ENCODE results near the gene FPR3. TPM values are rescaled to one million over a fixed set of nuclear protein-coding genes. Genes with fewer than 3 reads are reported as not detected.

The FPR3 gene
- total and polyA plus RNA-seq, 10 of the 15 experiments (the other 5 are each of a cell fraction or from before 2014, with no cell fraction given), result not detected

DNA sequence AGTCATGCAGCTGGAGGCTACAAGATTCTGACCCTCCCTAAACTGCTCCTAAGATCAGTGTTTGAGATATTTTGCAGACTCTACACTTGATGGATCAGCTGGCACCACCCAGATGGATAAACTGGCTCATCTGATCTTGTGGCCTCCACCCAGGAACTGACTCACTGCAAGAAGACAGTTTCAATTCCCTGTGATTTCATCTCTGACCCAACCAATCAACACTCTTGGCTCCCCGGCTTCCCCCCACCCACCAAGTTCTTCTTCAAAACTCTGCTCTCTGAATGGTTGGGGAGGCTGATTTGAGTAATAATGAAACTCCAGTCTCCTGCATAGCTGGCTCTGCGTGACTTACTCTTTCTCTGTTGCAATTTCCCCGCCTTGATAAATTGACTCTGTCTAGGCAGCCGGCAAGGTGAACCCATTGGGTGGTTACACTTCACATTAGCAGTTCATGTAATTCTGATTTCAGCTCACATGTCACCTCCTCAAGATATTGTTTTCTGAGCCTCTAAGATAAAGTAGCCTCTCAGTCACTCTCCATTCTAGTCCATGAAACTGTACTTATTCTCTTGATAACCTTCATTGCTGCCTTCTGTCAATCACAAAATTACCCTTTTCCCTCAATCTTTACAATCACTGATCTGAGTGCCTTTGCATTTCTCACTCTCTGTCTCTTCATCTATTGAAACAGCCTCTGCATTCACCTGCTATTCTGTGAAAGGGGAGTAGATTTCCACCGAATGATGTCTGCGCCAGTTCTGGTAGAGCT is 9.9 kb upstream of the FPR3 start (continued):
- TF ChIP-seq, protein P1, sequence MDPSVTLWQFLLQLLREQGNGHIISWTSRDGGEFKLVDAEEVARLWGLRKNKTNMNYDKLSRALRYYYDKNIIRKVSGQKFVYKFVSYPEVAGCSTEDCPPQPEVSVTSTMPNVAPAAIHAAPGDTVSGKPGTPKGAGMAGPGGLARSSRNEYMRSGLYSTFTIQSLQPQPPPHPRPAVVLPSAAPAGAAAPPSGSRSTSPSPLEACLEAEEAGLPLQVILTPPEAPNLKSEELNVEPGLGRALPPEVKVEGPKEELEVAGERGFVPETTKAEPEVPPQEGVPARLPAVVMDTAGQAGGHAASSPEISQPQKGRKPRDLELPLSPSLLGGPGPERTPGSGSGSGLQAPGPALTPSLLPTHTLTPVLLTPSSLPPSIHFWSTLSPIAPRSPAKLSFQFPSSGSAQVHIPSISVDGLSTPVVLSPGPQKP (IDR thresholded peaks at IDR 0.05; ENCODE audit: low read depth, low read length), result no peak
- TF ChIP-seq, protein P2, sequence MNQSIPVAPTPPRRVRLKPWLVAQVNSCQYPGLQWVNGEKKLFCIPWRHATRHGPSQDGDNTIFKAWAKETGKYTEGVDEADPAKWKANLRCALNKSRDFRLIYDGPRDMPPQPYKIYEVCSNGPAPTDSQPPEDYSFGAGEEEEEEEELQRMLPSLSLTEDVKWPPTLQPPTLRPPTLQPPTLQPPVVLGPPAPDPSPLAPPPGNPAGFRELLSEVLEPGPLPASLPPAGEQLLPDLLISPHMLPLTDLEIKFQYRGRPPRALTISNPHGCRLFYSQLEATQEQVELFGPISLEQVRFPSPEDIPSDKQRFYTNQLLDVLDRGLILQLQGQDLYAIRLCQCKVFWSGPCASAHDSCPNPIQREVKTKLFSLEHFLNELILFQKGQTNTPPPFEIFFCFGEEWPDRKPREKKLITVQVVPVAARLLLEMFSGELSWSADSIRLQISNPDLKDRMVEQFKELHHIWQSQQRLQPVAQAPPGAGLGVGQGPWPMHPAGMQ (IDR thresholded peaks at IDR 0.05; ENCODE audit: borderline replicate concordance), result no peak
- TF ChIP-seq SREBF1 (IDR thresholded peaks at IDR 0.05; ENCODE audit: low read length) (no peak), POLR2AphosphoS5 (IDR thresholded peaks at IDR 0.05; ENCODE audit: low read length) (no peak), NFYB (IDR thresholded peaks at IDR 0.05; ENCODE audit: insufficient read depth, low read depth, low read length) (peak; percentile 76), MTA2 (IDR thresholded peaks at IDR 0.05; ENCODE audit: low read depth) (peak; percentile 31; the same call in 1 of the 2 replicates), POU2F2 (IDR thresholded peaks at IDR 0.05; ENCODE audit: borderline replicate concordance, low read depth, low read length) (no peak), LARP7 (IDR thresholded peaks at IDR 0.05) (no peak), RELA (IDR thresholded peaks at IDR 0.05; ENCODE audit: borderline replicate concordance, partially characterized antibody) (no peak), BCL3 (IDR thresholded peaks at IDR 0.05; ENCODE audit: borderline replicate concordance, insufficient read depth, low read depth, low read length, poor library complexity, severe bottlenecking) (no peak), EED (IDR thresholded peaks at IDR 0.05; ENCODE audit: low read depth) (no peak), MEF2B (IDR thresholded peaks at IDR 0.05; ENCODE audit: partially characterized antibody, poor library complexity, severe bottlenecking) (no peak), RAD51 (IDR thresholded peaks at IDR 0.05) (no peak)
- TF ChIP-seq, protein P3, sequence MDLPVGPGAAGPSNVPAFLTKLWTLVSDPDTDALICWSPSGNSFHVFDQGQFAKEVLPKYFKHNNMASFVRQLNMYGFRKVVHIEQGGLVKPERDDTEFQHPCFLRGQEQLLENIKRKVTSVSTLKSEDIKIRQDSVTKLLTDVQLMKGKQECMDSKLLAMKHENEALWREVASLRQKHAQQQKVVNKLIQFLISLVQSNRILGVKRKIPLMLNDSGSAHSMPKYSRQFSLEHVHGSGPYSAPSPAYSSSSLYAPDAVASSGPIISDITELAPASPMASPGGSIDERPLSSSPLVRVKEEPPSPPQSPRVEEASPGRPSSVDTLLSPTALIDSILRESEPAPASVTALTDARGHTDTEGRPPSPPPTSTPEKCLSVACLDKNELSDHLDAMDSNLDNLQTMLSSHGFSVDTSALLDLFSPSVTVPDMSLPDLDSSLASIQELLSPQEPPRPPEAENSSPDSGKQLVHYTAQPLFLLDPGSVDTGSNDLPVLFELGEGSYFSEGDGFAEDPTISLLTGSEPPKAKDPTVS (IDR thresholded peaks at IDR 0.05; ENCODE audit: low read depth, low read length), result no peak
- TF ChIP-seq, protein P4, sequence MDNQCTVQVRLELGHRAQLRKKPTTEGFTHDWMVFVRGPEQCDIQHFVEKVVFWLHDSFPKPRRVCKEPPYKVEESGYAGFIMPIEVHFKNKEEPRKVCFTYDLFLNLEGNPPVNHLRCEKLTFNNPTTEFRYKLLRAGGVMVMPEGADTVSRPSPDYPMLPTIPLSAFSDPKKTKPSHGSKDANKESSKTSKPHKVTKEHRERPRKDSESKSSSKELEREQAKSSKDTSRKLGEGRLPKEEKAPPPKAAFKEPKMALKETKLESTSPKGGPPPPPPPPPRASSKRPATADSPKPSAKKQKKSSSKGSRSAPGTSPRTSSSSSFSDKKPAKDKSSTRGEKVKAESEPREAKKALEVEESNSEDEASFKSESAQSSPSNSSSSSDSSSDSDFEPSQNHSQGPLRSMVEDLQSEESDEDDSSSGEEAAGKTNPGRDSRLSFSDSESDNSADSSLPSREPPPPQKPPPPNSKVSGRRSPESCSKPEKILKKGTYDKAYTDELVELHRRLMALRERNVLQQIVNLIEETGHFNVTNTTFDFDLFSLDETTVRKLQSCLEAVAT (IDR thresholded peaks at IDR 0.05), result no peak
